ENCODE results near the gene ATP13A4. TPM values are rescaled to one million over a fixed set of nuclear protein-coding genes. Genes with fewer than 3 reads are reported as not detected.

ATP13A4 gene
- total and polyA plus RNA-seq, 4 experiments from 2014 or later: 0.25 to 3.0 (median 2.3) TPM; not detected in 1

- no peak for DNase-seq
- Mint-ChIP-seq H3K4me3 (no peak overlapping the region), H3K36me3 (no peaks in the 10 kb centered on the region), H3K9me3 (no peaks in the 10 kb centered on the region), H3K27ac (no peak overlapping the region), H3K4me1 (no peaks in the 10 kb centered on the region), H3K27me3 (peaks cover 8 to 9% of the 10 kb centered on the region in 2 donors)
- Histone ChIP-seq H3K4me3 (ENCODE audit: low read length in 2 of 2) (no peak overlapping the region), H3K27me3 (ENCODE audit: insufficient read depth, low read length) (no peaks in the 10 kb centered on the region), H3K36me3 (ENCODE audit: insufficient read depth, low read length) (no peaks in the 10 kb centered on the region), H3K9me3 (ENCODE audit: control insufficient read depth in 1 of 2, low read length in 2 of 2) (no peaks in the 10 kb centered on the region), H3K27ac (ENCODE audit: low read depth, low read length) (no peak overlapping the region), H3K4me1 (ENCODE audit: insufficient read depth, low read length) (no peaks in the 10 kb centered on the region)
- ChIA-PET CTCF (ENCODE audit: partially characterized antibody) (no interaction called here), POLR2A (ENCODE audit: partially characterized antibody) (no interaction called here)
- intact Hi-C loops (cut with micrococcal nuclease): no loop called here
These were observed 177.1 kb downstream of the ATP13A4 start for GRCh38 chr3:193377591-193377990.

- POLR2A ChIA-PET (ENCODE audit: partially characterized antibody): no interaction called here
- Histone ChIP-seq H3K4me1 (ENCODE audit: insufficient read depth, low read length) (no peaks in the 10 kb centered on the region), H3K4me3 (ENCODE audit: low read length in 2 of 2) (no peak overlapping the region), H3K36me3 (ENCODE audit: insufficient read depth, low read length) (no peaks in the 10 kb centered on the region), H3K27ac (ENCODE audit: low read depth, low read length) (no peak overlapping the region), H3K27me3 (ENCODE audit: insufficient read depth, low read length) (no peaks in the 10 kb centered on the region), H3K9me3 (ENCODE audit: control insufficient read depth in 1 of 2, low read length in 2 of 2) (no peaks in the 10 kb centered on the region)
- intact Hi-C loops (cut with micrococcal nuclease): no loop called here
- Mint-ChIP-seq H3K4me3 (no peak overlapping the region), H3K36me3 (no peaks in the 10 kb centered on the region), H3K9me3 (no peaks in the 10 kb centered on the region), H3K27me3 (peaks cover 4 to 9% of the 10 kb centered on the region in 2 donors), H3K4me1 (no peaks in the 10 kb centered on the region), H3K27ac (no peak overlapping the region)
- CTCF ChIA-PET (ENCODE audit: partially characterized antibody): no interaction called here
- DNase-seq: no peak
These were observed 179.1 kb downstream of the ATP13A4 start for GRCh38 chr3:193375614-193376013.

- no peak overlapping the region for H3K27ac Mint-ChIP-seq
- intact Hi-C loops (cut with micrococcal nuclease): no loop called here
These were observed 181.9 kb downstream of the ATP13A4 start for GRCh38 chr3:193372783-193373182.

GRCh38 chr3:193367868-193368267, 186.8 kb downstream of the ATP13A4 start:
- Mint-ChIP-seq H3K9me3 (no peaks in the 10 kb centered on the region), H3K4me1 (no peaks in the 10 kb centered on the region), H3K36me3 (no peaks in the 10 kb centered on the region), H3K4me3 (no peak overlapping the region), H3K27ac (no peak overlapping the region), H3K27me3 (peaks cover 0 to 3% of the 10 kb centered on the region in 2 donors)
- Histone ChIP-seq H3K9me3 (ENCODE audit: control insufficient read depth in 1 of 2, low read length in 2 of 2) (no peaks in the 10 kb centered on the region), H3K27ac (ENCODE audit: low read depth, low read length) (no peak overlapping the region), H3K4me1 (ENCODE audit: insufficient read depth, low read length) (no peaks in the 10 kb centered on the region), H3K27me3 (ENCODE audit: insufficient read depth, low read length) (no peaks in the 10 kb centered on the region), H3K4me3 (ENCODE audit: low read length in 2 of 2) (no peak overlapping the region), H3K36me3 (ENCODE audit: insufficient read depth, low read length) (no peaks in the 10 kb centered on the region)
- CTCF ChIA-PET (ENCODE audit: partially characterized antibody): no interaction called here
- POLR2A ChIA-PET (ENCODE audit: partially characterized antibody): no interaction called here
- intact Hi-C loops (cut with micrococcal nuclease): no loop called here
- DNase-seq: no peak

More at GRCh38 chr3:193372783-193373182, 181.9 kb downstream of the ATP13A4 start:
- DNase-seq: no peak
- no peak overlapping the region for H3K4me3 ChIP-seq (ENCODE audit: low read length in 2 of 2)
- H3K4me3 Mint-ChIP-seq: no peak overlapping the region
- H3K4me1 ChIP-seq (ENCODE audit: insufficient read depth, low read length): no peaks in the 10 kb centered on the region
- ChIA-PET POLR2A (ENCODE audit: partially characterized antibody) (no interaction called here), CTCF (ENCODE audit: partially characterized antibody) (no interaction called here)
- H3K36me3 ChIP-seq (ENCODE audit: insufficient read depth, low read length): no peaks in the 10 kb centered on the region
- H3K9me3 ChIP-seq (ENCODE audit: control insufficient read depth in 1 of 2, low read length in 2 of 2): no peaks in the 10 kb centered on the region
- no peaks in the 10 kb centered on the region for H3K36me3 Mint-ChIP-seq
- no peaks in the 10 kb centered on the region for H3K27me3 ChIP-seq (ENCODE audit: insufficient read depth, low read length)
- H3K4me1 Mint-ChIP-seq: no peaks in the 10 kb centered on the region
- H3K27me3 Mint-ChIP-seq: peaks cover 2 to 5% of the 10 kb centered on the region in 2 donors
- no peaks in the 10 kb centered on the region for H3K9me3 Mint-ChIP-seq
- H3K27ac ChIP-seq (ENCODE audit: low read depth, low read length): no peak overlapping the region

- peaks cover 2 to 6% of the 10 kb centered on the region in 2 donors for H3K27me3 Mint-ChIP-seq
- H3K27me3 ChIP-seq (ENCODE audit: insufficient read depth, low read length): no peaks in the 10 kb centered on the region
- no peaks in the 10 kb centered on the region for H3K36me3 Mint-ChIP-seq
- H3K27ac ChIP-seq (ENCODE audit: low read depth, low read length): no peak overlapping the region
- no peaks in the 10 kb centered on the region for H3K4me1 Mint-ChIP-seq
- no peak for DNase-seq
- no peak overlapping the region for H3K4me3 Mint-ChIP-seq
- no peak overlapping the region for H3K27ac Mint-ChIP-seq
- no peaks in the 10 kb centered on the region for H3K9me3 Mint-ChIP-seq
- H3K4me1 ChIP-seq (ENCODE audit: insufficient read depth, low read length): no peaks in the 10 kb centered on the region
- ChIA-PET CTCF (ENCODE audit: partially characterized antibody) (no interaction called here), POLR2A (ENCODE audit: partially characterized antibody) (no interaction called here)
- H3K9me3 ChIP-seq (ENCODE audit: control insufficient read depth in 1 of 2, low read length in 2 of 2): no peaks in the 10 kb centered on the region
- intact Hi-C loops (cut with micrococcal nuclease): no loop called here
- no peak overlapping the region for H3K4me3 ChIP-seq (ENCODE audit: low read length in 2 of 2)
- no peaks in the 10 kb centered on the region for H3K36me3 ChIP-seq (ENCODE audit: insufficient read depth, low read length)
These were observed 197.4 kb downstream of the ATP13A4 start for GRCh38 chr3:193357291-193357690.

- Histone ChIP-seq H3K9me3 (ENCODE audit: control insufficient read depth in 1 of 2, low read length in 2 of 2) (no peaks in the 10 kb centered on the region), H3K27me3 (ENCODE audit: insufficient read depth, low read length) (no peaks in the 10 kb centered on the region), H3K4me1 (ENCODE audit: insufficient read depth, low read length) (no peaks in the 10 kb centered on the region), H3K27ac (ENCODE audit: low read depth, low read length) (no peak overlapping the region), H3K36me3 (ENCODE audit: insufficient read depth, low read length) (no peaks in the 10 kb centered on the region), H3K4me3 (ENCODE audit: low read length in 2 of 2) (no peak overlapping the region)
- no peak for DNase-seq
- Mint-ChIP-seq H3K4me1 (no peaks in the 10 kb centered on the region), H3K36me3 (no peaks in the 10 kb centered on the region), H3K9me3 (peaks cover 0 to 2% (median 0%) of the 10 kb centered on the region in 8 donors), H3K4me3 (no peak overlapping the region), H3K27me3 (peaks cover 2 to 4% of the 10 kb centered on the region in 2 donors), H3K27ac (no peak overlapping the region)
- ChIA-PET POLR2A (ENCODE audit: partially characterized antibody) (no interaction called here), CTCF (ENCODE audit: partially characterized antibody) (interaction anchor here (0.6 kb wide), 1 partner anchor 286 kb away, joined by 3 read pairs; no protein-coding TSS in a partner anchor)
- intact Hi-C loops (cut with micrococcal nuclease): no loop called here
These were observed 200.3 kb downstream of the ATP13A4 start for GRCh38 chr3:193354423-193354822.

Other genes starting within 250 kb of the ATP13A4 start
- not detected for gene ATP13A5, start 176.1 kb downstream of the ATP13A4 start, total RNA-seq
- gene ATP13A5, start 176.1 kb downstream of the ATP13A4 start, polyA plus RNA-seq: not detected
- gene OPA1, start 38.3 kb upstream of the ATP13A4 start, total RNA-seq: 10 to 100 TPM; 51.5 to 59.8 TPM
- gene OPA1, start 38.3 kb upstream of the ATP13A4 start, polyA plus RNA-seq: 10 to 100 TPM; 19.8 to 28.3 TPM